CD4-positive, alpha-beta memory T cell (primary cell): Measurements from ENCODE around the gene LRRC14B. TPM values are rescaled to one million over a fixed set of nuclear protein-coding genes. Genes with fewer than 3 reads are reported as not detected.

ENCODE experiments used
- CTCF ChIA-PET: fragments of 350-600 bp; sonication (Branson Sonifier 250); formaldehyde crosslinking; loops from one replicate; lab custom pipeline; 2021; ENCODE audit warnings: inconsistent platforms; ENCODE audit not compliant: partially characterized antibody; lab: Charles Lee
- POLR2A ChIA-PET: fragments of 350-600 bp; sonication (Branson Sonifier 250); formaldehyde crosslinking; loops from one replicate; lab custom pipeline; 2021; ENCODE audit not compliant: partially characterized antibody; lab: Charles Lee
- DNase-seq, 5 donors: peaks; one replicate each; pipeline versions ENCODE4 v3.0.0 to v3.0.0-alpha.2; 2020 to 2022; ENCODE audit warnings: mixed read lengths in 1 of 5
- H3K27ac ChIP-seq: one replicate; pipeline ENCODE4 v1.7.0; 2013; ENCODE audit warnings: low read depth, low read length
- H3K27me3 ChIP-seq: 2 replicates; pipeline ENCODE4 v1.7.0; 2013; ENCODE audit warnings: mild to moderate bottlenecking, low read length, moderate library complexity; ENCODE audit not compliant: insufficient read depth
- H3K36me3 ChIP-seq: 2 replicates; pipeline ENCODE4 v1.7.0; 2013; ENCODE audit warnings: mild to moderate bottlenecking, low read length, moderate library complexity; ENCODE audit not compliant: insufficient read depth
- H3K4me1 ChIP-seq: 2 replicates; pipeline ENCODE4 v1.7.0; 2013; ENCODE audit warnings: mild to moderate bottlenecking, low read length, moderate library complexity; ENCODE audit not compliant: insufficient read depth
- H3K4me3 ChIP-seq, 2 donors: one replicate each; pipeline ENCODE4 v1.7.0; 2013; ENCODE audit warnings: low read length in 2 of 2, mild to moderate bottlenecking in 1 of 2
- H3K9me3 ChIP-seq, 2 donors: one replicate each; pipeline ENCODE4 v1.7.0; 2013; ENCODE audit warnings: low read length in 2 of 2, control low read depth in 1 of 2; ENCODE audit not compliant: control insufficient read depth in 1 of 2
- H3K27ac Mint-ChIP-seq, 7 donors: one replicate each; pipeline ENCODE4 v1.8.0; 2020 to 2021; ENCODE audit warnings: mixed read lengths in 7 of 7, mild to moderate bottlenecking in 6 of 7, inconsistent platforms in 3 of 7, moderate library complexity in 3 of 7
- H3K27me3 Mint-ChIP-seq, 2 donors: one replicate each; pipeline ENCODE4 v1.8.0; 2020 to 2021; ENCODE audit warnings: mixed read lengths in 2 of 2
- H3K36me3 Mint-ChIP-seq, 2 donors: one replicate each; pipeline ENCODE4 v1.8.0; 2020 to 2021; ENCODE audit warnings: mixed read lengths in 2 of 2, inconsistent platforms in 1 of 2, mild to moderate bottlenecking in 1 of 2
- H3K4me1 Mint-ChIP-seq, 4 donors: one replicate each; pipeline ENCODE4 v1.8.0; 2020 to 2021; ENCODE audit warnings: mixed read lengths in 4 of 4, mild to moderate bottlenecking in 1 of 4
- H3K4me3 Mint-ChIP-seq, 8 donors: one replicate each; pipeline ENCODE4 v1.8.0; 2020 to 2021; ENCODE audit warnings: mixed read lengths in 8 of 8, mild to moderate bottlenecking in 7 of 8, moderate library complexity in 6 of 8, inconsistent platforms in 3 of 8
- H3K9me3 Mint-ChIP-seq, 8 donors: one replicate each; pipeline ENCODE4 v1.8.0; 2020 to 2021; ENCODE audit warnings: mixed read lengths in 8 of 8, mild to moderate bottlenecking in 5 of 8, inconsistent platforms in 3 of 8, moderate library complexity in 1 of 8
- intact Hi-C: fragments of 100-400 bp; cut with micrococcal nuclease; formaldehyde crosslinking; loops from one replicate; pipeline ENCODE4 v1.15.1; 2023
- polyA plus RNA-seq, 2 donors: library from polyadenylated mRNA; unstranded; fragments of 300-500 nt; fragmentation: Illumina TruSeq; gene quantifications; one replicate each; pipeline ENCODE4 v1.2.3, GENCODE V29; 2021
- total RNA-seq, 2 experiments: library from RNA; stranded (reverse); gene quantifications; one replicate each; pipeline ENCODE4 v1.2.3, GENCODE V29; 2021

The LRRC14B gene
- total and polyA plus RNA-seq, 4 experiments from 2014 or later, result 0.15 TPM; not detected in 3

- Histone ChIP-seq H3K36me3 (no peaks in the 10 kb centered on the region), H3K27me3 (no peaks in the 10 kb centered on the region), H3K4me1 (no peaks in the 10 kb centered on the region), H3K27ac (no peak overlapping the region), H3K4me3 (no peak overlapping the region), H3K9me3 (no peaks in the 10 kb centered on the region)
- Mint-ChIP-seq H3K4me1 (no peaks in the 10 kb centered on the region), H3K36me3 (no peaks in the 10 kb centered on the region), H3K27me3 (peaks cover 9 to 15% of the 10 kb centered on the region in 2 donors), H3K27ac (no peak overlapping the region), H3K4me3 (peak overlapping the region in 1 of 8 donors; percentile 22), H3K9me3 (peaks cover 0 to 2% (median 0%) of the 10 kb centered on the region in 8 donors)
- CTCF ChIA-PET, result no interaction called here
- DNase-seq, result no peak
- POLR2A ChIA-PET, result no interaction called here
- intact Hi-C loops, result no loop called here
These were observed 30.1 kb upstream of the LRRC14B start for GRCh38 chr5:160921-161802.

- Mint-ChIP-seq H3K27me3 (peaks cover 9 to 15% of the 10 kb centered on the region in 2 donors), H3K9me3 (peaks cover 0 to 2% (median 0%) of the 10 kb centered on the region in 8 donors), H3K4me3 (no peak overlapping the region), H3K4me1 (no peaks in the 10 kb centered on the region), H3K36me3 (no peaks in the 10 kb centered on the region), H3K27ac (no peak overlapping the region)
- DNase-seq, result no peak
- Histone ChIP-seq H3K36me3 (no peaks in the 10 kb centered on the region), H3K4me1 (no peaks in the 10 kb centered on the region), H3K27me3 (no peaks in the 10 kb centered on the region), H3K9me3 (no peaks in the 10 kb centered on the region), H3K4me3 (no peak overlapping the region), H3K27ac (no peak overlapping the region)
- ChIA-PET POLR2A (no interaction called here), CTCF (no interaction called here)
- intact Hi-C loops, result no loop called here
These were observed 29.5 kb upstream of the LRRC14B start for GRCh38 chr5:161803-162110.

- no peaks in the 10 kb centered on the region for H3K4me1 Mint-ChIP-seq
- no peaks in the 10 kb centered on the region for H3K27me3 ChIP-seq
- no peak overlapping the region for H3K4me3 Mint-ChIP-seq
- no peak for DNase-seq
- POLR2A ChIA-PET, result no interaction called here
- no peaks in the 10 kb centered on the region for H3K9me3 ChIP-seq
- no peaks in the 10 kb centered on the region for H3K36me3 Mint-ChIP-seq
- no peaks in the 10 kb centered on the region for H3K36me3 ChIP-seq
- intact Hi-C loops, result no loop called here
- no peak overlapping the region for H3K27ac Mint-ChIP-seq
- H3K4me1 ChIP-seq, result no peaks in the 10 kb centered on the region
- no peak overlapping the region for H3K4me3 ChIP-seq
- peaks cover 0 to 2% (median 0%) of the 10 kb centered on the region in 8 donors for H3K9me3 Mint-ChIP-seq
- H3K27ac ChIP-seq, result no peak overlapping the region
- H3K27me3 Mint-ChIP-seq, result peaks cover 9 to 15% of the 10 kb centered on the region in 2 donors
- CTCF ChIA-PET, result no interaction called here
These were observed 29.1 kb upstream of the LRRC14B start for GRCh38 chr5:162190-162564.

- Histone ChIP-seq H3K27ac (no peak overlapping the region), H3K36me3 (no peaks in the 10 kb centered on the region), H3K4me1 (no peaks in the 10 kb centered on the region), H3K4me3 (no peak overlapping the region), H3K27me3 (no peaks in the 10 kb centered on the region), H3K9me3 (no peaks in the 10 kb centered on the region)
- intact Hi-C loops, result no loop called here
- Mint-ChIP-seq H3K4me1 (no peaks in the 10 kb centered on the region), H3K9me3 (peaks cover 0 to 2% (median 0%) of the 10 kb centered on the region in 8 donors), H3K36me3 (no peaks in the 10 kb centered on the region), H3K4me3 (no peak overlapping the region), H3K27me3 (peaks cover 9 to 15% of the 10 kb centered on the region in 2 donors), H3K27ac (no peak overlapping the region)
- ChIA-PET POLR2A (no interaction called here), CTCF (no interaction called here)
- DNase-seq, result no peak
These were observed 28.5 kb upstream of the LRRC14B start for GRCh38 chr5:162565-163337.

GRCh38 chr5:163338-163620 lies 28.0 kb upstream of the LRRC14B start:
- ChIA-PET POLR2A (no interaction called here), CTCF (no interaction called here)
- Mint-ChIP-seq H3K36me3 (no peaks in the 10 kb centered on the region), H3K4me3 (no peak overlapping the region), H3K27me3 (peaks cover 9 to 15% of the 10 kb centered on the region in 2 donors), H3K27ac (no peak overlapping the region), H3K9me3 (peaks cover 0 to 2% (median 0%) of the 10 kb centered on the region in 8 donors), H3K4me1 (no peaks in the 10 kb centered on the region)
- Histone ChIP-seq H3K27ac (no peak overlapping the region), H3K4me3 (no peak overlapping the region), H3K36me3 (no peaks in the 10 kb centered on the region), H3K9me3 (no peaks in the 10 kb centered on the region), H3K27me3 (no peaks in the 10 kb centered on the region), H3K4me1 (no peaks in the 10 kb centered on the region)
- intact Hi-C loops, result no loop called here
- DNase-seq, result no peak

GRCh38 chr5:163841-164240 lies 27.5 kb upstream of the LRRC14B start:
- Mint-ChIP-seq H3K27ac (no peak overlapping the region), H3K4me1 (no peaks in the 10 kb centered on the region), H3K36me3 (no peaks in the 10 kb centered on the region), H3K9me3 (peaks cover 0 to 2% (median 0%) of the 10 kb centered on the region in 8 donors), H3K27me3 (peaks cover 9 to 15% of the 10 kb centered on the region in 2 donors), H3K4me3 (no peak overlapping the region)
- intact Hi-C loops, result no loop called here
- Histone ChIP-seq H3K4me1 (no peaks in the 10 kb centered on the region), H3K9me3 (no peaks in the 10 kb centered on the region), H3K4me3 (no peak overlapping the region), H3K27ac (no peak overlapping the region), H3K36me3 (no peaks in the 10 kb centered on the region), H3K27me3 (no peaks in the 10 kb centered on the region)
- CTCF ChIA-PET, result interaction anchor here (0.9 kb wide), 1 partner anchor 25 kb away, joined by 4 read pairs; no protein-coding TSS in a partner anchor
- POLR2A ChIA-PET, result no interaction called here
- no peak for DNase-seq

- intact Hi-C loops, result no loop called here
- no peaks in the 10 kb centered on the region for H3K27me3 ChIP-seq
- Mint-ChIP-seq H3K27me3 (peaks cover 8 to 14% of the 10 kb centered on the region in 2 donors), H3K9me3 (peaks cover 0 to 2% (median 0%) of the 10 kb centered on the region in 8 donors), H3K4me3 (no peak overlapping the region), H3K4me1 (no peaks in the 10 kb centered on the region), H3K27ac (no peak overlapping the region), H3K36me3 (no peaks in the 10 kb centered on the region)
- CTCF ChIA-PET, result interaction anchor here (0.9 kb wide), 1 partner anchor 24 kb away, joined by 4 read pairs; no protein-coding TSS in a partner anchor
- no peak for DNase-seq
- POLR2A ChIA-PET, result no interaction called here
- H3K36me3 ChIP-seq, result no peaks in the 10 kb centered on the region
- no peak overlapping the region for H3K27ac ChIP-seq
- H3K4me1 ChIP-seq, result no peaks in the 10 kb centered on the region
- H3K4me3 ChIP-seq, result no peak overlapping the region
- H3K9me3 ChIP-seq, result no peaks in the 10 kb centered on the region
These were observed 27.1 kb upstream of the LRRC14B start for GRCh38 chr5:164244-164643.
